Measurements from ENCODE around the gene NALCN.

Gene NALCN

GRCh38 chr13:101416181-101417042 is at the start of gene NALCN:
Gene NALCN (minus strand): TSS chr13:101416508. CDS start chr13:101399126, 17,382 bp downstream.
- H3K79me2 ChIP-seq (ENCODE audit: low read length), result no peaks in the 10 kb centered on the region
- H3K4me2 ChIP-seq (ENCODE audit: low read length), result no peak within 1 kb of the TSS
- no peak within 1 kb of the TSS for H2AFZ ChIP-seq (ENCODE audit: low read depth, low read length)
- no peaks in the 10 kb centered on the region for H3K27me3 ChIP-seq (ENCODE audit: low read depth, low read length)
- no peaks in the 10 kb centered on the region for H4K20me1 ChIP-seq (ENCODE audit: insufficient read depth, low read length)
- H3K27ac ChIP-seq (ENCODE audit: low read length), result no peak within 1 kb of the TSS
- H3K36me3 ChIP-seq (replicated peaks; ENCODE audit: low read depth, low read length), result no peaks in the 10 kb centered on the region
- TF ChIP-seq CTCF (IDR thresholded peaks at IDR 0.05; ENCODE audit: low read depth, low read length) (no peak), EZH2phosphoT487 (IDR thresholded peaks at IDR 0.05; ENCODE audit: low read depth) (no peak)
- H3K4me1 ChIP-seq (ENCODE audit: low read length), result no peaks in the 10 kb centered on the region
- H3K4me3 ChIP-seq (ENCODE audit: low read length), result no peak within 1 kb of the TSS
- no peaks in the 10 kb centered on the region for H3K9me3 ChIP-seq (ENCODE audit: insufficient read depth, low read length)
- no peak within 1 kb of the TSS for H3K9ac ChIP-seq (ENCODE audit: low read length)

- Histone ChIP-seq H3K36me3 (replicated peaks; ENCODE audit: low read depth, low read length) (no peaks in the 10 kb centered on the region), H3K27me3 (ENCODE audit: low read depth, low read length) (no peaks in the 10 kb centered on the region), H3K4me1 (ENCODE audit: low read length) (peaks cover 2% of the 10 kb centered on the region; the same call in 1 of the 2 replicates), H3K27ac (ENCODE audit: low read length) (no peak overlapping the region), H3K4me3 (ENCODE audit: low read length) (no peak overlapping the region), H3K79me2 (ENCODE audit: low read length) (no peaks in the 10 kb centered on the region), H4K20me1 (ENCODE audit: insufficient read depth, low read length) (no peaks in the 10 kb centered on the region), H2AFZ (ENCODE audit: low read depth, low read length) (no peak overlapping the region), H3K4me2 (ENCODE audit: low read length) (no peak overlapping the region), H3K9ac (ENCODE audit: low read length) (no peak overlapping the region), H3K9me3 (ENCODE audit: insufficient read depth, low read length) (no peaks in the 10 kb centered on the region)
- TF ChIP-seq CTCF (IDR thresholded peaks at IDR 0.05; ENCODE audit: low read depth, low read length), result no peak
- no peak for TF ChIP-seq EZH2phosphoT487 (IDR thresholded peaks at IDR 0.05; ENCODE audit: low read depth)
Measured at GRCh38 chr13:101465877-101466276, 49.6 kb upstream of the NALCN start.

- Histone ChIP-seq H3K27me3 (ENCODE audit: low read depth, low read length) (0 out of 2 replicates have a peak, but pooled peaks cover 4% of the 10 kb centered on the region), H4K20me1 (ENCODE audit: insufficient read depth, low read length) (no peaks in the 10 kb centered on the region), H3K79me2 (ENCODE audit: low read length) (no peaks in the 10 kb centered on the region), H3K27ac (ENCODE audit: low read length) (no peak overlapping the region), H3K4me3 (ENCODE audit: low read length) (no peak overlapping the region), H3K36me3 (replicated peaks; ENCODE audit: low read depth, low read length) (no peaks in the 10 kb centered on the region), H3K4me1 (ENCODE audit: low read length) (peaks cover 15% of the 10 kb centered on the region), H3K9ac (ENCODE audit: low read length) (no peak overlapping the region), H3K9me3 (ENCODE audit: insufficient read depth, low read length) (no peaks in the 10 kb centered on the region), H3K4me2 (ENCODE audit: low read length) (no peak overlapping the region), H2AFZ (ENCODE audit: low read depth, low read length) (no peak overlapping the region)
- TF ChIP-seq EZH2phosphoT487 (IDR thresholded peaks at IDR 0.05; ENCODE audit: low read depth) (no peak), CTCF (IDR thresholded peaks at IDR 0.05; ENCODE audit: low read depth, low read length) (no peak)
Measured at GRCh38 chr13:101457176-101457575, 40.9 kb upstream of the NALCN start.

DNA sequence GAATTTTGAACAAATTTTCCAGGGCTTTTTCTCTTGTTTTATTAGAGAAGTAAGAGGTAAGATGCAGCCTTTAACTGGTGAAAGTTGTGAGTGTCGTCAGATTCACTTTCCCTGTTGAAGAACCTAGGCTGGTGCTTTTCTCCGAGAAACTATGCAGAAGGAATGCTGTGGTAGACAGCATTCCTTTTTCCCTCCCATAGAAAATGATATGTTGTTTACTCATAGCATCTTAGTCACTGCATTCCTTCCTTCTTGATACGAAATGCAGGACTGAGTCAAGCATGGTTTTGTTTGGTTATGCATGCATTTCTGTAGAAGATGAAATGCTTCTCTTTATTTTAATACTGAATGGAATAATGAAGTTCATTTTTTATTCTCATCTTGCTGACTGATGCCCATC is 39.6 kb upstream of the NALCN start:
- H3K79me2 ChIP-seq (ENCODE audit: low read length), result no peaks in the 10 kb centered on the region
- TF ChIP-seq EZH2phosphoT487 (IDR thresholded peaks at IDR 0.05; ENCODE audit: low read depth) (no peak), CTCF (IDR thresholded peaks at IDR 0.05; ENCODE audit: low read depth, low read length) (no peak)
- H3K4me2 ChIP-seq (ENCODE audit: low read length), result no peak overlapping the region
- H3K4me3 ChIP-seq (ENCODE audit: low read length), result no peak overlapping the region
- H3K4me1 ChIP-seq (ENCODE audit: low read length), result peaks cover 13% of the 10 kb centered on the region
- no peak overlapping the region for H3K9ac ChIP-seq (ENCODE audit: low read length)
- H4K20me1 ChIP-seq (ENCODE audit: insufficient read depth, low read length), result no peaks in the 10 kb centered on the region
- 0 out of 2 replicates have a peak, but pooled peaks cover 4% of the 10 kb centered on the region for H3K27me3 ChIP-seq (ENCODE audit: low read depth, low read length)
- no peak overlapping the region for H3K27ac ChIP-seq (ENCODE audit: low read length)
- H3K36me3 ChIP-seq (replicated peaks; ENCODE audit: low read depth, low read length), result no peaks in the 10 kb centered on the region
- H3K9me3 ChIP-seq (ENCODE audit: insufficient read depth, low read length), result no peaks in the 10 kb centered on the region
- H2AFZ ChIP-seq (ENCODE audit: low read depth, low read length), result no peak overlapping the region

Data from OCI-LY3 (cell line).